SIG-M5 treated with dmso at 0.1 percent for 504 hours (cell line): ENCODE measurements around the gene GPC6.

Experiments
- DNase-seq: peaks from one replicate; lab custom pipeline; 2025; ENCODE audit not compliant: unreplicated experiment; lab: John Stamatoyannopoulos, UW

GPC6 gene

GRCh38 chr13:93727211-93728141 lies 500.9 kb downstream of the GPC6 start:
- no peak for DNase-seq

GRCh38 chr13:93729383-93729782 lies 502.8 kb downstream of the GPC6 start:
- no peak for DNase-seq

GRCh38 chr13:93730780-93731179 lies 504.2 kb downstream of the GPC6 start:
- DNase-seq = no peak

- no peak for DNase-seq
These were observed 505.6 kb downstream of the GPC6 start for GRCh38 chr13:93732186-93732585.

- DNase-seq = no peak
These were observed 509.5 kb downstream of the GPC6 start for GRCh38 chr13:93736081-93736480.

- no peak for DNase-seq
These were observed 510.3 kb downstream of the GPC6 start for GRCh38 chr13:93736909-93737308.

GRCh38 chr13:93740334-93740733 lies 513.7 kb downstream of the GPC6 start:
- no peak for DNase-seq

GRCh38 chr13:93744033-93744432 lies 517.4 kb downstream of the GPC6 start:
- no peak for DNase-seq

GRCh38 chr13:93744886-93745285 lies 518.3 kb downstream of the GPC6 start:
- DNase-seq = no peak

GRCh38 chr13:93745884-93746283 lies 519.3 kb downstream of the GPC6 start:
- DNase-seq = no peak

- DNase-seq = no peak
These were observed 520.0 kb downstream of the GPC6 start for GRCh38 chr13:93746589-93746988.

- DNase-seq = no peak
These were observed 524.1 kb downstream of the GPC6 start for GRCh38 chr13:93750676-93751075.

GRCh38 chr13:93751117-93751516 lies 524.5 kb downstream of the GPC6 start:
- DNase-seq = no peak

- no peak for DNase-seq
These were observed 525.9 kb downstream of the GPC6 start for GRCh38 chr13:93752541-93752940.

- no peak for DNase-seq
These were observed 527.0 kb downstream of the GPC6 start for GRCh38 chr13:93753639-93754038.

GRCh38 chr13:93755341-93755740 lies 528.7 kb downstream of the GPC6 start:
- no peak for DNase-seq

- no peak for DNase-seq
These were observed 532.0 kb downstream of the GPC6 start for GRCh38 chr13:93758575-93758974.

GRCh38 chr13:93762708-93763426 lies 536.3 kb downstream of the GPC6 start:
- DNase-seq = no peak

- no peak for DNase-seq
These were observed 538.5 kb downstream of the GPC6 start for GRCh38 chr13:93765062-93765461.

GRCh38 chr13:93765811-93766210 lies 539.2 kb downstream of the GPC6 start:
- no peak for DNase-seq

- no peak for DNase-seq
These were observed 540.1 kb downstream of the GPC6 start for GRCh38 chr13:93766719-93767118.
